HFF-Myc (cell line): ENCODE measurements around the gene HAPLN2.

Experiments
- DNase-seq: peaks from one replicate; pipeline ENCODE4 v3.0.0-alpha.2; 2011; ENCODE audit warnings: low read depth; ENCODE audit errors: extremely low read depth
- H3K4me3 ChIP-seq: replicated peaks from 2 replicates; pipeline ENCODE4 v1.5.1; 2011; ENCODE audit warnings: low read depth, mild to moderate bottlenecking, control low read depth, low read length
- TF ChIP-seq, protein P1 (sequence below): IDR thresholded peaks from 2 replicates; pipeline ENCODE4 v1.5.1; 2012; ENCODE audit warnings: mild to moderate bottlenecking, low read depth, low read length, control low read depth; ENCODE audit errors: missing control alignments

The HAPLN2 gene

GRCh38 chr1:156666862-156667609 is 47.8 kb downstream of the HAPLN2 start:
- no peak overlapping the region for H3K4me3 ChIP-seq
- TF ChIP-seq, protein P1, sequence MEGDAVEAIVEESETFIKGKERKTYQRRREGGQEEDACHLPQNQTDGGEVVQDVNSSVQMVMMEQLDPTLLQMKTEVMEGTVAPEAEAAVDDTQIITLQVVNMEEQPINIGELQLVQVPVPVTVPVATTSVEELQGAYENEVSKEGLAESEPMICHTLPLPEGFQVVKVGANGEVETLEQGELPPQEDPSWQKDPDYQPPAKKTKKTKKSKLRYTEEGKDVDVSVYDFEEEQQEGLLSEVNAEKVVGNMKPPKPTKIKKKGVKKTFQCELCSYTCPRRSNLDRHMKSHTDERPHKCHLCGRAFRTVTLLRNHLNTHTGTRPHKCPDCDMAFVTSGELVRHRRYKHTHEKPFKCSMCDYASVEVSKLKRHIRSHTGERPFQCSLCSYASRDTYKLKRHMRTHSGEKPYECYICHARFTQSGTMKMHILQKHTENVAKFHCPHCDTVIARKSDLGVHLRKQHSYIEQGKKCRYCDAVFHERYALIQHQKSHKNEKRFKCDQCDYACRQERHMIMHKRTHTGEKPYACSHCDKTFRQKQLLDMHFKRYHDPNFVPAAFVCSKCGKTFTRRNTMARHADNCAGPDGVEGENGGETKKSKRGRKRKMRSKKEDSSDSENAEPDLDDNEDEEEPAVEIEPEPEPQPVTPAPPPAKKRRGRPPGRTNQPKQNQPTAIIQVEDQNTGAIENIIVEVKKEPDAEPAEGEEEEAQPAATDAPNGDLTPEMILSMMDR: no peak
- DNase-seq: no peak

- H3K4me3 ChIP-seq: no peak overlapping the region
- TF ChIP-seq, protein P1: no peak
- no peak for DNase-seq
These were observed 48.4 kb downstream of the HAPLN2 start for GRCh38 chr1:156667610-156667967.

DNA sequence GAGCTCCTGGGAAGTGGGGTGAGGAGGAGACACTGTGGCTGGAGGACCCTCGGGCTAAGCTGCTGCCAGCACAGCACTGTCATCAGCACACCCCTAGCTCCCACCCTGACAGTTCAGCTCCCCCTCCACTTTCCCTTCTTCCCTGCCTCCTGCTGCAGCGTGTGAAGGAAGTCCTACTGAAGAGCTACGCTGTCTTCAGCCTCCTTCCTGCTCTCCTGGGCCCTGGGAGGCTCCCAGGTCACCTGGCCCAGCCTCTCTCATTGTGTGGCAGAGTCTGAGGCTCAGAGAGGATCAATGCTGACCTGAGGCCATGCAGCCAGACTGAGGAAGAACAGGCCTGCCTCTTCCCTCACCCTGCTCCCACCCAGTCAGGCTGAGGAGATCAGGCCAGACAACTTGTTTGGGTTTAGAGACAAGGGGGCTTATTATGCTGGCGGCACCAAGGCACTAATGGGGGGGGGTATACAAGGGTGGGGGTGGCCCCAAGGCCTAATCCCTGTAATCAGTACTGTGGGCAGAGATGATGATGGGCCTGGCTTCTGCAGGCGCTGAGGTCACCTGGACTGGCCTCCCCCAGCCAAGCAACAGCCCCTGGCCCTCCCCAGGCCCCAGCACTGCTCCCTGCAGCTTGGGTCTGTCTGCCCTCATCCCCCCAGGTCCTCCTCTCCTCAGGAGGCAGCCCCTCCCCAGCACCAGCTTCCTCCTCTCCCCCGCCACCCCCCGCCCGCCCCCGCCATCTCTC is 48.9 kb downstream of the HAPLN2 start:
- no peak for DNase-seq
- TF ChIP-seq, protein P1: no peak
- no peak overlapping the region for H3K4me3 ChIP-seq

- no peak for DNase-seq
- TF ChIP-seq, protein P1: no peak
- no peak overlapping the region for H3K4me3 ChIP-seq
These were observed 49.8 kb downstream of the HAPLN2 start for GRCh38 chr1:156668801-156669637.

DNA sequence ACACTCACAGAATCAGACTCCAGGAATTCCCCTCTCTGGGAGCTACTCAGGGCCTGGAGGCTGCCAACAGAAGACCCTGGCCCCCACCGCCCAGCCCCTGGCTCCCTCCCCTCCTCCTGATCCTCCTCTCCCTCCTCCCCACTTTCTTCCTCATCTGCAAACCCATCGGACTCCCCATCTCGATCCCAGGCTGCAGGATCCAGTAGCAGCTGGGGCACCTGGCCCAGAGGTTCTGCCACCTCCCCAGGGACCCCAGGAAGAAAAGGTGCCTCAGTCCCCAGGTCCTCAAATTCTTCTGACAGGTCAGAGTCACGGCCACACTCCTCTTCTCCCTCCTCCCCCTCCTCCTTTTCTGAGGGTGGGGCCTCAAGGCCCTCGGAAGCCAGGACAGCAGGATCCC is 50.6 kb downstream of the HAPLN2 start:
- no peak overlapping the region for H3K4me3 ChIP-seq
- no peak for DNase-seq
- TF ChIP-seq, protein P1: no peak

GRCh38 chr1:156670359-156670758 is 51.1 kb downstream of the HAPLN2 start:
- DNase-seq: no peak
- H3K4me3 ChIP-seq: no peak overlapping the region
- TF ChIP-seq, protein P1: no peak
